Endothelial cell of umbilical vein (primary cell): ENCODE results near the gene RPS19. TPM values are rescaled to one million over a fixed set of nuclear protein-coding genes. Genes with fewer than 3 reads are reported as not detected.

Experiments used
- BruUV-seq: library from RNA; stranded (reverse); fragments of 400-500 nt; replicated peaks from 2 replicates; lab custom pipeline; 2021; lab: Mats Ljungman, UMichigan
- CTCF ChIA-PET: fragments of 300-600, 350-600 bp; sonication (Branson Sonifier 250); formaldehyde crosslinking; loops from one replicate; lab custom pipeline; 2021; ENCODE audit warnings: antibody characterized with exemption, inconsistent platforms; lab: Charles Lee
- POLR2A ChIA-PET: fragments of 300-600, 350-600 bp; sonication (Branson Sonifier 250); formaldehyde crosslinking; loops from one replicate; lab custom pipeline; 2021; ENCODE audit warnings: antibody characterized with exemption, inconsistent platforms; lab: Charles Lee
- DNase-seq: peaks from one replicate; pipeline ENCODE4 v3.0.0-alpha.2; 2011; ENCODE audit warnings: low read depth, low spot score
- FAIRE-seq: peaks from 2 replicates; lab custom pipeline; 2011; peaks lifted over from hg19 to GRCh38; lab: Jason Lieb, UNC
- H2AFZ ChIP-seq: 2 replicates; pipeline ENCODE4 v1.6.0; 2012; ENCODE audit warnings: low read depth, low read length, control low read depth, inconsistent platforms
- H3K27ac ChIP-seq: 2 replicates; pipeline ENCODE4 v1.5.1; 2011; ENCODE audit warnings: low read depth, mild to moderate bottlenecking, control low read depth, low read length, moderate library complexity; ENCODE audit not compliant: insufficient read depth
- H3K27me3 ChIP-seq, 2 experiments: 2 replicates each; pipeline versions ENCODE4 v1.6.0 to v1.6.1; 2011; ENCODE audit warnings: low read length in 2 of 2, mixed read lengths in 1 of 2; ENCODE audit not compliant: control insufficient read depth in 2 of 2, insufficient read depth in 2 of 2
- H3K36me3 ChIP-seq, 2 experiments: 2 replicates in 1 of 2; 3 replicates in 1 of 2; pipeline ENCODE4 v1.5.1; 2011; ENCODE audit warnings: low read length in 2 of 2, mild to moderate bottlenecking in 1 of 2, moderate library complexity in 1 of 2; ENCODE audit not compliant: control insufficient read depth in 2 of 2, insufficient read depth in 2 of 2; ENCODE audit errors: extremely low read depth in 1 of 2
- H3K4me1 ChIP-seq: 3 replicates; pipeline ENCODE4 v1.5.1; 2011; ENCODE audit warnings: mild to moderate bottlenecking, low read length; ENCODE audit not compliant: control insufficient read depth, insufficient read depth; ENCODE audit errors: extremely low read depth
- H3K4me2 ChIP-seq: 2 replicates; pipeline ENCODE4 v1.6.1; 2011; ENCODE audit warnings: low read length, control low read depth, mixed read lengths; ENCODE audit not compliant: insufficient read depth
- H3K4me3 ChIP-seq, 3 experiments: fragments of 200-600 bp in 1 of 3; sonication (generic), shearing (Covaris generic) in 1 of 3; replicated peaks in 1 of 3; 2 replicates each; pipeline ENCODE4 v1.5.1; 2011 to 2016; ENCODE audit warnings: control low read depth in 3 of 3, low read length in 3 of 3, mild to moderate bottlenecking in 2 of 3, inconsistent platforms in 1 of 3, low read depth in 1 of 3, moderate library complexity in 1 of 3; ENCODE audit not compliant: insufficient read depth in 1 of 3
- H3K79me2 ChIP-seq: 2 replicates; pipeline ENCODE4 v1.6.0; 2012; ENCODE audit warnings: low read length, inconsistent platforms; ENCODE audit not compliant: control insufficient read depth, insufficient read depth
- H3K9ac ChIP-seq: replicated peaks from 2 replicates; pipeline ENCODE3; 2011; ENCODE audit warnings: low read length, control low read depth; ENCODE audit not compliant: insufficient read depth; ENCODE audit errors: extremely low read depth
- H3K9me1 ChIP-seq: replicated peaks from 3 replicates; pipeline ENCODE4 v1.6.0; 2011; ENCODE audit warnings: mild to moderate bottlenecking, low read length; ENCODE audit not compliant: control insufficient read depth, insufficient read depth; ENCODE audit errors: extremely low read depth
- H3K9me3 ChIP-seq: replicated peaks from 2 replicates; pipeline ENCODE4 v1.5.1; 2012; ENCODE audit warnings: low read length, inconsistent platforms; ENCODE audit not compliant: control insufficient read depth, insufficient read depth
- H4K20me1 ChIP-seq: replicated peaks from 2 replicates; pipeline ENCODE3; 2011; ENCODE audit warnings: mild to moderate bottlenecking, low read length; ENCODE audit not compliant: control insufficient read depth, insufficient read depth; ENCODE audit errors: extremely low read depth
- CTCF ChIP-seq, 2 donors: IDR thresholded peaks; 1 replicate in 1 of 2; 2 replicates in 1 of 2; pipeline ENCODE4 v1.5.1; 2011; ENCODE audit warnings: low read length in 2 of 2, mild to moderate bottlenecking in 2 of 2, moderate library complexity in 2 of 2, control low read depth in 1 of 2, inconsistent platforms in 1 of 2, low read depth in 1 of 2; ENCODE audit not compliant: insufficient read depth in 1 of 2; ENCODE audit errors: extremely low read depth in 1 of 2
- EZH2 ChIP-seq: IDR thresholded peaks from 2 replicates; pipeline ENCODE4 v1.6.1; 2012; ENCODE audit warnings: borderline replicate concordance, low read depth, mild to moderate bottlenecking, moderate library complexity, low read length, inconsistent platforms; ENCODE audit not compliant: severe bottlenecking
- FOS ChIP-seq: IDR thresholded peaks from 2 replicates; pipeline ENCODE4 v1.6.1; 2011; ENCODE audit warnings: mild to moderate bottlenecking, low read length, moderate library complexity, borderline replicate concordance; ENCODE audit not compliant: insufficient read depth
- GATA2 ChIP-seq: IDR thresholded peaks from 2 replicates; pipeline ENCODE4 v1.7.0; 2011; ENCODE audit warnings: low read depth, mild to moderate bottlenecking, moderate library complexity, mixed read lengths, low read length; ENCODE audit not compliant: insufficient read length, insufficient read depth
- JUN ChIP-seq: IDR thresholded peaks from 2 replicates; pipeline ENCODE4 v1.6.1; 2011; ENCODE audit warnings: borderline replicate concordance, low read depth; ENCODE audit not compliant: insufficient read length, insufficient read depth
- MYC ChIP-seq: IDR thresholded peaks from one replicate; pipeline ENCODE4 v1.6.1; 2011; ENCODE audit warnings: mild to moderate bottlenecking, low read depth, low read length
- POLR2A ChIP-seq: IDR thresholded peaks from 2 replicates; pipeline ENCODE4 v1.6.1; 2012; ENCODE audit warnings: low read depth, mild to moderate bottlenecking, control low read depth, low read length
- POLR2AphosphoS5 ChIP-seq: IDR thresholded peaks from 2 replicates; pipeline ENCODE4 v1.6.1; 2012; ENCODE audit warnings: low read depth, mild to moderate bottlenecking, control low read depth, low read length, moderate library complexity; ENCODE audit not compliant: insufficient read depth
- dilution Hi-C: fragments of 300-500 bp; cut with MboI; formaldehyde crosslinking; loops from one replicate; pipeline ENCODE4 v1.15.0; 2019; ENCODE audit warnings: low sequenced_read_pairs; ENCODE audit not compliant: extremely low pct_ligation_motif_present
- intact Hi-C: fragments of 100-400 bp; cut with micrococcal nuclease; formaldehyde crosslinking; loops from one replicate; pipeline ENCODE4 v1.10.0; 2022
- polyA plus RNA-seq, 4 experiments: library from polyadenylated mRNA; depleted of rRNA in 3 of 4; stranded (reverse) in 3 of 4; unstranded in 1 of 4; fragments of >200 nt; gene quantifications; 2 replicates each; pipeline versions ENCODE4 v1.2.1 to v1.2.3, GENCODE V29; 2011 to 2012; ENCODE audit warnings: missing spikeins in 1 of 4
- total RNA-seq: library from RNA; stranded (reverse); gene quantifications from 2 replicates; pipeline ENCODE4 v1.2.3, GENCODE V29; 2021
- TF ChIP-seq, protein P1 (sequence below): IDR thresholded peaks from 2 replicates; pipeline ENCODE4 v1.6.1; 2011; ENCODE audit not compliant: insufficient read depth, insufficient read length

The RPS19 gene
- total and polyA plus RNA-seq, 2 donors (not counting 3 experiments of a cell fraction or from before 2014, with no cell fraction given) = 2,234 to 4,353 TPM

DNA sequence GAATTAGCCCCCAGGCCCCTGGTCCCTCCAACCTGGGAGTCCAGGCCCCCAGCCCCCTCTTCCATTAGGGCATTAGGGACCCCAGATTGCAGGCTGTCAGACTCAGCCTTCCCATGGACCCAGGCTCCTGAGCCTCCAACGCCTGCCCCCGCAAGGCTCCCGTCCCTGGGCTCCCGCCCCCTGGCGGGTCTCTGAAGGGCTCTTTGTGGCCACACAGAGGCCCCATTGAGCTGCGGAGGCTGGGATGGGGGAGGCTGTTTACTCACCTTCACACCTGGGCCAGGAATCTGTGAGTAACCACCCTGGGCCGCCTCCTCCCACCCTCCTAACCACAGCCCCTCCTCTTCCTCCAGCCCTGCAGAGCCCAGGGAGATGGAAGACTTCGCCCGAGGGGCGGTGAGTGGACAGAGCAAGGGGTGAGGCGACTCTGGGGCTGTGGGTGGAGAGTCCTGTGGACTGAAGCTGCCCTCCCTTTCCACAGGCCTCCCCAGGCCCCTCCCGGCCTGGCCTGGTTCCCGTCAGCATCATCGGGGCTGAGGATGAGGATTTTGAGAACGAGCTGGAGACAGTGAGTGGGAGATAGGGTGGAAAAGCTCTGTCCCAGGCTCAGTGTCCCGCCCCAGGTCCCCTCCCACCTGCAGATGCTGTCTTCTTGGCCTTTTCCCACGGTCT, 27.8 kb downstream of the RPS19 start:
- no peaks in the 10 kb centered on the region for H3K27me3 ChIP-seq
- no peak for TF ChIP-seq POLR2AphosphoS5
- TF ChIP-seq FOS = no peak
- no peak for TF ChIP-seq CTCF (IDR thresholded peaks at IDR 0.05; ENCODE audit: extremely low read depth in 1 of 2, insufficient read depth in 1 of 2, low read depth in 1 of 2, low read length in 2 of 2)
- TF ChIP-seq MYC = no peak
- no peak overlapping the region for H3K4me3 ChIP-seq
- ChIA-PET POLR2A (no interaction called here), CTCF (no interaction called here)
- no peak for FAIRE-seq
- BruUV-seq = no TSS peak
- intact Hi-C loops = no loop called here
- DNase-seq = no peak
- dilution Hi-C loops = no loop called here
- H2AFZ ChIP-seq = no peak overlapping the region
- peaks cover 24% of the 10 kb centered on the region for H3K79me2 ChIP-seq
- H3K9me1 ChIP-seq = no peaks in the 10 kb centered on the region
- H4K20me1 ChIP-seq = no peaks in the 10 kb centered on the region
- H3K36me3 ChIP-seq = peaks cover 4 to 13% of the 10 kb centered on the region in 2 experiments
- H3K27ac ChIP-seq = no peak overlapping the region
- H3K4me2 ChIP-seq = no peak overlapping the region
- H3K9me3 ChIP-seq = no peaks in the 10 kb centered on the region
- H3K9ac ChIP-seq = no peak overlapping the region
- H3K4me1 ChIP-seq = peaks cover 16% of the 10 kb centered on the region

DNA sequence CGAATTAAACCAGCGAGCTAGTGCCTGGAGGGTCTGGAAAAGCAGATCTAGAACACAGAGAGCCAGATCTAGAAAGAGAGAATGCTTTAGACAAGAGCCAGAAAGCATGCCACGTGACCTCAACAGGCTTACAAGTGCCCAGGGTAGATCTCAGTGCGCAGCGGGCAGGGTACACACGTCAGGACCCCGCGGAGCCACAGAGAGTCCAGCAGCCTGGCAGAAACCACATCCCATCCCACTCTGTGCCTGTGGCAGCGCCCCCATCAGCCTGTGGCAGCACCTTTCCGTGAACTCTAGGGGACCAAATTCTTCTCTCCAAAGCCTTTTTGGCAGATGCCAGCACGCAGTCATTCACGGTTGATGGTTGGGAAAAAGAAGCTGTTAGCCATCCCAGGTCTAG, 28.9 kb downstream of the RPS19 start:
- POLR2A ChIA-PET = no interaction called here
- CTCF ChIA-PET = interaction anchor here (1.1 to 1.6 kb wide), 2 partner anchors 10 to 16 kb away, joined by 3 to 5 read pairs; no protein-coding TSS in a partner anchor
- FAIRE-seq (no peak), DNase-seq (no peak)
- no peak for TF ChIP-seq JUN
- no peak for TF ChIP-seq CTCF (IDR thresholded peaks at IDR 0.05; ENCODE audit: extremely low read depth in 1 of 2, insufficient read depth in 1 of 2, low read depth in 1 of 2, low read length in 2 of 2)
- TF ChIP-seq POLR2A = no peak
- no peak for TF ChIP-seq GATA2
- TF ChIP-seq, protein P1, sequence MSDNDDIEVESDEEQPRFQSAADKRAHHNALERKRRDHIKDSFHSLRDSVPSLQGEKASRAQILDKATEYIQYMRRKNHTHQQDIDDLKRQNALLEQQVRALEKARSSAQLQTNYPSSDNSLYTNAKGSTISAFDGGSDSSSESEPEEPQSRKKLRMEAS = no peak
- TF ChIP-seq POLR2AphosphoS5 = no peak
- TF ChIP-seq MYC = no peak
- no peak for TF ChIP-seq EZH2
- TF ChIP-seq FOS = no peak
- no peaks in the 10 kb centered on the region for H3K9me3 ChIP-seq
- H3K4me2 ChIP-seq = no peak overlapping the region
- H2AFZ ChIP-seq = no peak overlapping the region
- dilution Hi-C loops (no loop called here), intact Hi-C loops (no loop called here)
- BruUV-seq = no TSS peak
- H3K79me2 ChIP-seq = peaks cover 24% of the 10 kb centered on the region
- no peak overlapping the region for H3K4me3 ChIP-seq
- H3K36me3 ChIP-seq = peaks cover 4 to 15% of the 10 kb centered on the region in 2 experiments
- no peak overlapping the region for H3K27ac ChIP-seq
- peaks cover 16% of the 10 kb centered on the region for H3K4me1 ChIP-seq
- H4K20me1 ChIP-seq = no peaks in the 10 kb centered on the region
- no peaks in the 10 kb centered on the region for H3K27me3 ChIP-seq
- H3K9me1 ChIP-seq = no peaks in the 10 kb centered on the region
- no peak overlapping the region for H3K9ac ChIP-seq
